ENCODE results near the gene BCL2L12.

- TF ChIP-seq CTCF (IDR thresholded peaks at IDR 0.05) (no peak), POLR2A (IDR thresholded peaks at IDR 0.05) (no peak)
These were observed 39.3 kb downstream of the BCL2L12 start for GRCh38 chr19:49704888-49705642.
